Activated CD4-positive, alpha-beta T cell treated with anti-CD3 and anti-CD28 coated beads, Interleukin-2, amount 50 U/mL, for 16 hours (primary cell): ENCODE data around the gene GPX3.

Experiments used
- DNase-seq: peaks from one replicate; pipeline ENCODE4 v3.0.0-alpha.2; 2020

Gene GPX3

DNA sequence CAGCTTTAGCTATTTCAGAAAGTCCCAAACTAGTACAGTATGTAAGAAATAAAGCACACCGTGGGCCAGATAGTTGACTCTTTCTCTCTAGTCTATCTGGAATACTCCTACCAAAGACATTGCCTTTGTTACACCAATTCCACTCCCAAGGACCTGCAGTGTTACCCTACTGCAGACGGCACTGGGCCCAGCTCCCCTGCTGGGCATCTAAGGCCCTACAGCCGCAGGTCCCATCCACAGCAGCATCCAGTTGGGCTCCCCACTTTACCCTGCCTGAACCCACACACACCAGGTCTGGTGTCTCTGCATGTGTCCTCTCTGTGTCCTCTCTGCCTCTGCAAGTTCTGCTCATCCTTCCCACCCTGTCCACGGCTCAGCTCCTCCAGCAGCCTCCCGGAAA, 37.9 kb downstream of the GPX3 start:
- DNase-seq, result no peak

DNA sequence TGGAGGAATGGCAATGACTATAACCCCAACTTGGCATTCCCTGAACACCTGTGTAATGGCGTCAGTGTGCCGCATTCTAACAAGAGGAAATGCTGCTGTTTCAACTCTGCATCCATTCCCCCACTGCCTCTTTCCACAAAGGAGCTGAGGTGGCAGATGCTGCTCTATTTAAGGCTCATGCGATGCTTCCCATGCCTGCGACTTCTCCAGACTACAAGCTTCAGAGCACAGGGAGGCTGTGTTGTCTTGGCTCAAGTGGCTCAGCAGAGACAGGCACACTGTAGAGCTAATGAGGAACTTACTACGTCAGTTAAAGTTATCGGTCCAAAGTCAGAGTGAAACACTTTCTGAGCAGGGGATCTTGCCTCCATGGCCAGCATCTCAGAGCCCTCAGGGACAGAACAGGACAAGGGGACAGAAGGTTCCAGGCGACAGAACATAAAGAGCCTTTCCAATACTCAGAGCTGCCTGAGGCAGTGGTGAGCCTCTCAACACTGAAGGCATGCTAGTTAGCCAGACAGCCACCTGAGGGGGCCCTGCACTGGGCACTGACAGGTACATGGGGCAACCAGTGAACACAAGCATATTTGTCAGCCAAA, 38.6 kb downstream of the GPX3 start:
- no peak for DNase-seq

DNA sequence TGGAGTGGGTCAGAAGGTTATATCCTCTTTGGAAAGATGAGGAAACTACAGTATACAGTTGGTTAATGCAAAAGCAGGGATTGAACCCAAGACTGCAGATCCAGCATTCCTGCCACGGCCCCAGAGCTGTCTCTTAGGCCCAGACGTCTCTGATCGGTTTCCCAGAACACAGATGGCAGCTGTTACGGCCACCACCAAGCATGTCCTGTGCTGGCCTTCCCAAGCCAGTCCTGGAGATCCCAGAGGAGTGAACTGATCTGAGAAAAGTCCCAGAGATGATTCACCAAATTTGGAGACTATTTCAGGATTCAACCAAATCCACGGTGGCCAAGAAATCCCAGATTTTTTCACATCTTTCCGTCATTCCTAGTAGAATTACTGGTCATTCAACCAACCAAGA, 40.4 kb downstream of the GPX3 start:
- no peak for DNase-seq

DNA sequence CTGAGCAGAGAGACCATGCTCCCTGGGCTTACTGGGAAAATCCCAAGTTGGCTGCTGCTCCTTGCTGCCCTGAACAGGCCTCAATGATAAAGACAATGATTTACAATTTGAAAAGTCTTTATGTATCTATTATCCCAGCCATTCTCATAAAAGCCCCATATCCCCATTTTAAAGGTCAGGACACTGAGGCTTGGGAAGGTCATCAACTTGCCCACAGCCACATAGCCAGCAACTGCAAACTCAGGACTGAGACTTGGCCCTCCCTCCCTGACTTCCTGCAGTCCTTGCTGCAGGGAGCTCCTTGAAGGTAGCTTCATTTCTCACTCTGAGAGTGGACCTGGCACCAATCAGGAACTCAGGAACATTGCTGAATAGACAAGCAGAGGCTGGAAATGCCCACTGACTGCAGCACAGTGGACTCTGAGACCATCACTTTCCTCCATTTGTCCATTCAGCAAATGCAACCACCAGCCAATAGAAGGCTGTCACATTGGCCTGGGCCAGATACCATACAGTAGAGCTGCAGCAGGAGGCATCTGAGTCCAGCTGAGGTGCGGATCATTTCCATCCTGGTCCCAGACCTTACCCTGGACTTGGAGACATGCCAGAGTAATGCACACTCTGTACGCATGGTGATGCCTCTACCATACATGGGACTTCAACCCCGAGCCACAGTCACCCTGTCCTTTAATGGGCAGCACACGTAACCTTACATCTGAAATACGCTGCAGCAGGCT, 42.2 kb downstream of the GPX3 start:
- no peak for DNase-seq

DNA sequence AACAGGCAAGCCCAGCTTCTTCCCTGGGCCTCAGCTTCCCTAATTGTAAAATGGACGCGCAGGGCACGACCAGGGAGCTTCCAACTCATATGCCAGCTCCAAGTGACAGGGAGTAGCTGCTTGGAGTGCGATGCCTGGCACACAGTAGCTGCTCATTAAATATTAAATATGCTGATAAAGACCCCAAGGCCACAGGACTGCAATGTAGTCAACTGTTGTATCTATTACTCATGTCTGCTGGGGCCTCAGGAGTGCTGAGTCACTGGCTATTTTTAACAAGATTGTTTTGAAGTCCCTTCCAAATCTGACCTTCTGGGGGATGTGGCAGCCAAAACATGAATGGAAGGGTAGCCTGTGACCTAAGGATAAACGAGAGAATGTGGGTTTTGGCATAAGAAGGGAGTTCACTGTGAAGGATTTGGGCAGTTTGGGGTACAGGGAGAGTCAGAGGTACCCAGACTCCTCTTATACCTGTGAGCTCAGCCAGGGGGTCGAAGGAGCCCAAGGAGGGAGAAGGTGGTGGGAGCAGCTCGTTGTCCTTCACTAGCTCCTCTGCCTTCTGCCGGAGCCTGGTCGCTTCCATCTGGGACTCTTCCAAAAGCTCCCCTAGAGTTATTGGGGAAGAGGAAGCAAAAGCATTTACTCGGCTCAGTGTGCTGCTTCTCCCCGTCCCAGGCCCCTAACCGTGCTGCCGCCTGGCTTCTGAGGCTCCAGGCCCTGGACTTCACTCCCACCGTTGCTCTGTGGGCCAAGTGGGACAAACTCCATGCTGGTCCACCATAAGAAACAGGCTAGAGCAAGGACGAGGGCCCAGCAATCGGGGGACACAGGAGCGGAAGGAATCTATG, 43.0 kb downstream of the GPX3 start:
- DNase-seq, result no peak

DNA sequence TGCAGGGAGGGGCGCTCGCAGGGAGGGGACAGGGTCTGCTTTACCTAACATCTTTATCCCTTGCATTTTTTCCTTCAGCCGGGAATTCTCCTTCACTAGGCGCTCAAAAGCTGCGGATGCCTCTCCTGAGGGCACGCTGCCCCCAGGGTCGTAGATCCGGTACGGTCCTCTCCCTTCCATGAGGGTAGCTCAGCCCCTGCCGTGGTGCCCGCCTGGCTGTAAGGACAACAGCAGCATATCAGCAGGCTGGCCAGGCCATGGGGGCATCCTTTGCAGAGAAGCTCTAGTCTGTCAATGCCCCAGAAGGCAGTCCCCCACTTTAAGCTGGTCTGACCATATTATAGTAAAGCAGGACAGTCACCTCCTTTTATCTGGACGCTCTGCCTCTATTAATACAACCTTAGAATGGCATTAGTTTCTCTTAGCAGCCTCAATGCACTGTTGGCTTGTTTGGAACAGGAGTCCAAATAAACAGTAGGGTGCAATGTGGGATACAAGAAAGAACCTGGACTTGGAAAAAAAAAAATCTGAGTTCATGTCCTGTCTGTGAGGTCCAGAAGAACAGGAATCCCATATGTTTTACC, 44.6 kb downstream of the GPX3 start:
- DNase-seq, result no peak

DNA sequence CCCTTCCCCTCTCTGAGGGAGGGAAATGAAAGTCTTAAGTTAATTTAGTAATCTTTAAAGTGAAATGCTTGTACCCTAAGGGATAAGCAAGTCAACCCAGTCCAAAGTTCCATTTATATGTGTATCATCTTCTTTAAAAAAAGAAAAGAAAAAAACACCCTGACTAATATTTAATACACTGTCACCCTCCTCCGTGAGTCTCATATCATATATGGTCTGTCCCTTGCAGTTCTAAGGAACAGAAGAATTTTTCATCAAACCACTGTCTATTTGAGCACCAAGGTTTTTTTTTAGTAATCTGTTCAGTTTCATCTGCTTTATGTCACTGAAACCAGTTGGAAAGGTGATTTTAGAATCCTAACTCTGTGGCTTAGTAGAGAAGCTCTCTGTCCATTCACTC, 45.2 kb downstream of the GPX3 start:
- DNase-seq, result no peak

DNA sequence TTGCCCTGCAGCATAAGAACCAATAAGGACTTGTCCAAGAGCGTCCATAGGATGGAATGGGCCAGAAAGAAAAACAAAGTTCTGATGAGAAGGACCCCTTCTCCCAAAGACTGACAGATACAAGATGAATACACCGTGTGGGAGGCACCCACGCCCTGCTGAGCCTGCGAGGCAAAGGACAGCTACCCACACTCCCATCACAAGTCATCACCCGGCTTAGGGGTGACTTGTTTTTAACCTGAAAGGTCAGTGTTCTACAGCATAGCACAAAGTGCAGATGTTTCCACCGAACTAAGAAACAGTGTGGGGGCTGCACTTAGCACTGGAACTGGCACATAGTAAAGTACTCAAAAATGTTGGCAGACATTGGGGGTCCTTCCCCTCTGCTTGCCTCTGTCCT, 46.5 kb downstream of the GPX3 start:
- DNase-seq, result no peak

DNA sequence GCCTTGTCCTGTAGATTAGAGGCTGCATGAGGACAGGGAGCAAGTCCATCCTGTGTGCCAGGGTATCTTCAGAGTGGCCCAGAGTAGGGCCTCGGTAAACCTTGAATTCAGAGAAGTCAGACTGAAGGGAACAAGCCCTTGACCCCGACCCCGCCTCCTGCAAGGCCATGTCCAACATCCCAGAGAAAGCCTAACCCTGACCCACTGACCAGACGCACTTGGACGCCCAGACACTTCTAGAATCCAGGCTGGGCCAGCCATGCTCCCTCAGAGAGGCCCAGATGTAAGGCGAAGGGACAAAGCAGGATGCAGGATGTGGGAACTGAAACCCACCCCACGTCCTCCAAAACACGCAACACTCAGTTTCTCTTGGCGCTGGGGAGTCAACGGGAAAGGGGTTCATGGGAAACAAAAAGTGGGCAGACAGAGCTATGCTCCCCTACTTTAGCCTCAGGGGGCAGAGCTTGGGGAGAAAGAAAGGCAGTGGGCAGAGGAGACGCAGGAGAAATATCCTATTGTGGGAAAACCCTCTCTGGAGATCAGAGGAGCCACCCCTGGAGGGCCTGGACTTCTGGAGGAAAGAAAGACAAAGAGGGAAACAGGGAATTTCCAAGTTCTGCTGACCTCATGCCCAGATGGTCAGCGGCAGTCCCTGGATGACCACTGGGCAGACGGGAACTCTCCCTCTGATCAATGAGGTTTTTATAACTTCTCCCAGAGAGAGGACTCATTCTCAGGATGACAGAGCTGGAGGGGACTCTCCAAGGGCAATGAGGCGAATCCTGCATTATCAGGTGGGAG, 47.4 kb downstream of the GPX3 start:
- DNase-seq, result no peak

DNA sequence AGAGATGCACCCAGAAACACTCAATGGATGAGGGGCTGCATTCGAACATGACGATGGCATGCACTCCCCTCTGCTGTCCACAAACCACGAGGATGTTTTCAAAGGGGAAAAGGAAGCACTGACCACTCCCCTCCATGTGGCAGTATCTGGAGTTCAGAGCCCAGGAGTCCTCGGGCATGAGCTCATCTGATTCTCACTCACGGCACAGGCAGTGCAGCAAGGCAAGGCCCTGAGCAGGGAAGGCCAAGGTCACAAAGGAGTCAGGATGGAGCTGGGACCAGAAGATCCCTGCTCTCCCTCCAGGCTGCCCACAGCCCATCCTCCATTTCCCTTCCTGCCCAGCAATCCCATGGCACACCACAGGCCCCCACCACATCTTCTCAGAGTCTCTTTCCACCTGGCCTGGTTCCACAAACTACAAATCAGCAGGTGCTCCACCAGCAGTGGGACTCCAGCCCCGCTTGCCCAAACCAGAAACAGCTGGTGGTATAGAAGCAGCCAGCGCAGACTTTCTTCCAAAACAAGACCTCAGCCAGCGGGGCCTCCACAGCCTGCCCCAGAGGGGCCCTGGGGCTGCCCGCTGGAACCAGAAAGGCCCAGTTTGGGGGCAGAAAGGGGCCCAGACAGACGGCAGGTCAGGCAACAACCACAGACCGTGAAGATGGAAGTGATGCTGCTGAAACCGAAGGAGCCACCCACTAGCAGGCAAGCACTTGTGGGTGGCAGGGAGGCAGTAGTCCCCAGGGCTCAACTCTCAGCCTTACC, 48.2 kb downstream of the GPX3 start:
- DNase-seq, result peak; percentile 16

DNA sequence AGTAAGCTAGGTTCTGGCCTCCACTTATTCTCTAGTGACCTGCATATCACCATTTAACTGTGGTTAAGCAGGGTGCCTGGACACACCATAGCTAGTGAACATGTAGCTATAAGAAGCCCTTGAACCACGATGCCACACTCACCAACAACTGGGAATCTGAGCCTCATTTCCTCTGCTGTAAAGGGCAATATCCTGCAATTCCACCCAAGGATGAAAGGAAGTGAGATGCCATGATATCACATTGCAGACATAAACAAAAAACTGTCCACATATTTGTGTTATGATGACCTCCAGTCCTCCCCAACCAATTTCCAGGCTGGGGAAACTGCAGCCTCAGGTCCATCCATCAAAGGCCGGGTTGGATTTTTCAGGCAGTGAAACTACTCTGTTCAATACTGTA, 50.1 kb downstream of the GPX3 start:
- DNase-seq, result no peak

DNA sequence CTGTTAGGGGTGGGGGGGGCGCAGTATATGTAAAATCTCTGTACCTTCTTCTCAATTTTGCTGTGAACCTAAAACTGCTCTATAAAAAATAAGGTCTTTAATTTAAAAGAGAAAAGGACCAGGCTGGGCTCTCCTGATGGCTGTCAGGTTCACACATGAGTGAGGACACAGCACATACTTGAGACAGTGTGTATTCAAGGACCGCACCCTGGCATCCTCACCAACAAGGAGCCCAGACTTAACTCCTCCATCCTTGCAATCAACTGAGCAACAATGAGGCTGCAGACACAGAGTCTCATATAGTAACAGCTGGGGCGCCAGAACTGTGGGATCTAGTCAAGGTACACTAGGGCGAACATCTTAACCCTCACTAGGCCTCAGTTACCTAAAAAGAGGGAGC, 50.6 kb downstream of the GPX3 start:
- no peak for DNase-seq

DNA sequence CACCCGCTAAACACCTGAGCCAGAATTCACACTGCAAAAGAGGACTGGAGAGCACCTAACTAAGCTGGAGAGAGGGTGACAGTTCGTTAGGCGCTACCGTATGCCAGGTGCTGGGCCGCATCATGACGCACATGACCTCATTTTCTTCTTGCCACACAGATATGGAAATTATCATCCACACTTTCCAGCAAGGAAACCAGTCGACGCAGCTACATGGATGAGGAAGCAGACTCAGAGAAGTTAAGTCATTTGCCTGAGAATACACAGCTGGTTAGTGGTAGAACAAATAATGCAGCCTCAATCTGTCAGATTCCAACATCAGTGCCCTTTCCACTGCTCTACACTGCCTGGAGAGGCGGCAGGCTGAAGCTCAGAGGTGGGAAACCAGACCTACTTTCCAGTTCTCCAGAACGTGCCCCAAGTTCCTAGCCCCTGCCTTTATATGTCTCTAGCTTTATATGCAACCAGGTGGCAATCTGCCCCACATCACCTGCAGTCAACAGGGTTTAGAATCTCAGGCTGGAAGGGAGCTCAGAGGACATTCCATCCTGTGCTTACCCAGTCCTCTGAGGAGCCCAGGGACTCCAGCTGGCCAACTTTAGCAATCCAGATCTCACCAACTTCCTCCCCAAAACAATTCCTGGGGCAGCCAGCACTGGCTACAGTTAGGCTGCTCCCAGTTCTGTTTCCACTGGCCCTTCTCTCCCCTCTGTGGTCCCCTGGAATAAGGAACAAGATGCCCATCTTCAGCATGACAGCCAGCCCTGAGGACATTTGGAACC, 51.6 kb downstream of the GPX3 start:
- no peak for DNase-seq

DNA sequence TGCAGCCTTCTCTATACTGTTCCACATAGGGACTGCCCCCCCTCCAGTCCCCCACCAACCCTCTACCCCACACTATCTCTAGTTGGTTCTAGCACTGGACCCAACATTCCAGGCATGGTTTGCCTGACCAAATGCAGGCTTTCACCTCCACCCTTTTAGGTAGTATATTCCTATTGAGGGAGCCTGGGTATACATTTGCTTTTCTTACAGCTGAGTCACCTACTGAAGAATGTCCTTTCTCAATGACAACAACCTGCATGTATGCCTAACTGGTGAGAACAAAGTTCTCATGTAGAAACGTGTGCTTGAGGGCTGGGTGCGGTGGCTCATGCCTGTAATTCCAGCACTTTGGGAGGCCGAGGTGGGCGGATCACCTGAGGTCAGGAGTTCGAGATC, 52.2 kb downstream of the GPX3 start:
- no peak for DNase-seq

DNA sequence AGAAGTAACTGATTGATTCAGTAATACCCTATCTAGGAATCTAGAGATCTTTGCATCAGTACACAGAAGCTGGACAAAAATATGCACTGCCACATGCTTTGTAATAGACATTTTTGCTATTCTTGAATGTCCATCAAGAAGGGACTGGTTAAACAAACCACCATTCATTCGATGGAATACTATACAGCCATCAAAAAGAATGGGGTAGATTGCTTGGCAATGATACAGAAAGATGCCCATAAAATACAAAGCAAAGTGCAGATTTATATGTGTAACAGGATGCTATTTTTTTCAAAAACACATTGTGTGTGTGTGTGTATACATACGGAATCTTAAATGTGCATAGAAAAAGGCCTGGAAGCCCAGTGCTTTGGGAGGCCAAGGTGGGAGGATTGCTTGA, 52.9 kb downstream of the GPX3 start:
- DNase-seq, result no peak

DNA sequence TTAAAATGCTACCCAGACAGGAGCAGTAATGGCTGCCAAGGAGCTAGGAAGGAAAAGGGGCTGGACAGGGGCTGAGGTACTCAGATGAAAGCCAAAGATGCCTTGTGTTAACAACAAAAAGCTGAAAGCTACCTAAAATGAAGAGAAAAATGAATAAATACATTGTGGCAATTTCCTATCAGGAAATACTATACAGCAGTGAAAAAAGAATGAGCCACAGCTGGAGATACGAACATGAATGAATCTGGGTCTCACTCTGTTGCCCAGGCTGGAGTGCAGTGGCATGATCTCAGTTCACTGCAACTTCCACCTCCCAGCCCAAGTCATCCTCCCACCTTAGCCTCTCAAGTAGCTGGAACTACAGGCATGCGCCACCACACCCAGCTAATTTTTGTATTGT, 54.2 kb downstream of the GPX3 start:
- DNase-seq, result no peak

DNA sequence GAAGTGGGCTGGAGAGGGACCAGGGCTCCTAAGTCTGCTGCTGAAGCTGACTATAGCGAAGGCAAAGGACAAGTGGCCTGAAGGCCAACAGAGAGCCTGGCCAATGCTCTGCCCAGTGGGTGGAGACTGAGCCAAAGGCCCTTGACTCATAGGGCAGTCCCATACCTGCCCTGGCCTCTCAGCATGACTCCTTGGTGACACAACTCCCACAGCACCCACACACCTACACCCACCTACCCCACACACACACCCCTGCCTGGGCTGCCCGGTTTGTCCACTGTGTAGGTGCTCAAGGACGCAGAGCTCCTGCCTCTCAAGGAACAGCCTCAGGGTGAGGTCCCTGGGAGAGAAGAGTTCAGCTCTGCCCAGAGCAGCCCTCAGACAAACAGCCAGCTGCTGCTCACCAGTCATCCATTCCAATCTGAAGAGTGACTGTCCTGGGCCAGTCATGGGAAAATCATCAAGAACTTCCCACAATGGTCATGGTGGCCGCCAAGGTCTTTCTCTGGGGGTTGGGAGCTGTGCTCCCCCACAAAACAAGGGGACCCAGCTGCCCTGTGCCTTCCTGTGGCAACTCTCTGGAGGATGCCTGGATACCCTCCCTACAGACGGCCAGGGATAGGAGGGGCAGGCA, 55.4 kb downstream of the GPX3 start:
- no peak for DNase-seq

DNA sequence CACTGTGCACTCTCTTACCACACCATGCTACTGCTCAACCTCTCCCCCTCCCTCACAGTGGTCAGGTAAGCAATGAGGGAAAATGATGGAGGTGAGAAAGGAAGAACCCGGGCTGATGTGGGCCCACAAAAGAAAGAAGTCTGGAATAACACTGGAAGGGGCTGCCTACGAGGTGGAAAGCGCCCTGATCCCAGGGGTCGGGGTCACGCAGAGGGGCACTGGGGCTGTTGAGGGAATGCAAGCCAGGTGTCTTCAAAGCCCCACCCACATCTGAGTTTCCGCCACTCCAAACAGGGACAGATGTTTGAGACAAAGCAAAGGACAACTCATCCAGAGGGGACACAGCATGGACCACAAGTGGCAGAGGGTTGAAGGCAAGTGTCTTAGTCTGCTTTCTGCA, 56.2 kb downstream of the GPX3 start:
- no peak for DNase-seq

DNA sequence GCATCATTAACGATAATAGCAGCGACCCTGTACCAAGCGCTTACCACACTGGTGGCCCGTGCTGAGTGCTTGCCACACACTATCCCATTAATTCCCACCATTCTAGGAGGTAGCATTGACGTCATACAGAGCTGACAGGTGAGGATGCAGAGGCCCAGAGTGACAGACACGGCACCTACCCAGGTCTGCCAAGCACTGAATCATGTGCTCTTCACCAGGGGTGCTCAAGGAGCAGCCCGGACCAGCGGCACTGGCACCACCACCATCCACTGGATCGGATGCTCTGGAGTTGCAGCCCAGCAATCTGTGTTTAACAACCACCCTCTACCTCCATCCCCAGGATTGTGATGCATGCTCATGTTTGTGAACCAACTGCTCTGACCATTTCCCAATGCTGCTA, 57.0 kb downstream of the GPX3 start:
- DNase-seq, result no peak

DNA sequence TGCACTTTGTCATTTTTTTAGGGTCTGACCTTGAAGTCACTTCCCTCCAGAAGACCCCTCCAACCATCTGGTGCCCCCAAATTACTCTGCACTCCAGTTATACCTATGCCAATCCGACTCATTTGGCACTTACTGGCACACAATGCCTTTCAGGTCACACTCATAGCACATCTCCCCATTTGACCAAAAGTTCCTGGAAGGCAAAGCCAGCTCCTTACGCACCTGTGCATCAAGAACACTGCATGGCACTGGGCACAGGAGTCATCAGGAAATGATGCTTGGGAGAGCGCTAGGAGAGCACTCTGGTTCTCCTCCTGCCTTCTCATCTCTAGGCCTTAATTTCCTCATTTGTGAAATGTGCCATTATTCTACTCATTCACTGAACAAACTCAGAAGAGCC, 57.6 kb downstream of the GPX3 start:
- peak; percentile 52 for DNase-seq
